Left ventricle myocardium superior (tissue), 1 donor: ENCODE results near the gene SETX. TPM values are rescaled to one million over a fixed set of nuclear protein-coding genes. Genes with fewer than 3 reads are reported as not detected.

Experiments
- ATAC-seq: fragments of 200-7000 bp; cut with Tn5 transposase; one replicate; pipeline ENCODE4 v1.9.1; 2020; ENCODE audit warnings: mild to moderate bottlenecking, moderate library complexity
- DNase-seq: peaks from one replicate; pipeline ENCODE4 v3.0.0-alpha.2; 2020
- intact Hi-C: fragments of 100-400 bp; cut with micrococcal nuclease; formaldehyde crosslinking; loops from one replicate; pipeline ENCODE4 v1.11.0; 2022
- total RNA-seq: library from RNA; stranded (reverse); fragmentation: NEBNext Ultra II Directional; extraction: Animal tissue kit (Norgen Biotek cat#: 25700); gene quantifications from one replicate; pipeline ENCODE4 v1.2.1, GENCODE V29; 2021
- donor health status: DM: no; HTN: yes; CAD: no; lungs with severe emphysema.

Gene SETX
- total RNA-seq, 1 donor from 2014 or later: 22.3 TPM

DNA sequence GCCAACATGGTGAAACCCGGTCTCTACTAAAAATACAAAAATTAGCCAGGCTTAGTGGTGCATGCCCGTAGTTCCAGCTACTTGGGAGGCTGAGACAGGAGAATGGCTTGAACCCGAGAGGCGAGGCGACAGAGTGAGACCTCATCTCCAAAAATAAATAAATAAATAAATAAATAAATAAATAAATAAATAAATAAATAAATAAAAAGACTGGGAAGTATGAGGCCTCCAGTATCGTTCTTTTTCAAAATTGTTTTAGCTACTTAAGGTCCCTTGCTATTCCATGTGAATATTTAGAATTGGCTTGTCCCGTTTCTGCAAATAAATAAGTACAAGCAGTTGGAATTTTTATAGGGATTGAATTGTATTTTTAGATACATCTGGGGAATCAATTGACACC lies 3.0 kb upstream of the SETX start:
- DNase-seq (no peak), ATAC-seq (no peak)
- intact Hi-C loops: no loop called here

GRCh38 chr9:132356324-132356924 lies 1.6 kb upstream of the SETX start:
- intact Hi-C loops: no loop called here
- ATAC-seq: no peak
- DNase-seq: no peak

GRCh38 chr9:132351404-132352045 lies 3.3 kb downstream of the SETX start:
- no peak for ATAC-seq
- intact Hi-C loops: no loop called here
- no peak for DNase-seq

GRCh38 chr9:132350861-132351315 lies 3.9 kb downstream of the SETX start:
- DNase-seq (no peak), ATAC-seq (no peak)
- intact Hi-C loops: no loop called here

DNA sequence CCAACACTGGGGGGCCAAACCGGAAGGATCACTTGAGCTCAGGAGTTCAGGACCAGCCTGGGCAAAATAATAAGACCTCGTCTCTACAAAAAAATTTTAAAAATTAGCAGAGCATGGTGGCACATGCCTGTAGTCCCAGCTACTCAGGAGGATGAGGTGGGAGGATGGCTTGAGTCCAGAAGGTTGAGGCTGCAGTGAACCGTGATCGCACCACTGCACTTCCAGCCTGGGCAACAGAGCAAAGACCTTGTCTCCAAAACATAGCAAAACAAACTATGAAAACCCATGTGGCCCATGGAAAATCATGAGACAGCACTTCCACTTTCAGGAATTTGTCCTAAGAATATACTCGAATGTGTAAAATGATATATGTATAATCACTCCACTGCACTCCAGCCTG lies 6.1 kb downstream of the SETX start:
- ATAC-seq (no peak), DNase-seq (no peak)
- intact Hi-C loops: no loop called here

- no peak for ATAC-seq
- DNase-seq: no peak
- intact Hi-C loops: no loop called here
These were observed 8.6 kb downstream of the SETX start for GRCh38 chr9:132346177-132346576.

DNA sequence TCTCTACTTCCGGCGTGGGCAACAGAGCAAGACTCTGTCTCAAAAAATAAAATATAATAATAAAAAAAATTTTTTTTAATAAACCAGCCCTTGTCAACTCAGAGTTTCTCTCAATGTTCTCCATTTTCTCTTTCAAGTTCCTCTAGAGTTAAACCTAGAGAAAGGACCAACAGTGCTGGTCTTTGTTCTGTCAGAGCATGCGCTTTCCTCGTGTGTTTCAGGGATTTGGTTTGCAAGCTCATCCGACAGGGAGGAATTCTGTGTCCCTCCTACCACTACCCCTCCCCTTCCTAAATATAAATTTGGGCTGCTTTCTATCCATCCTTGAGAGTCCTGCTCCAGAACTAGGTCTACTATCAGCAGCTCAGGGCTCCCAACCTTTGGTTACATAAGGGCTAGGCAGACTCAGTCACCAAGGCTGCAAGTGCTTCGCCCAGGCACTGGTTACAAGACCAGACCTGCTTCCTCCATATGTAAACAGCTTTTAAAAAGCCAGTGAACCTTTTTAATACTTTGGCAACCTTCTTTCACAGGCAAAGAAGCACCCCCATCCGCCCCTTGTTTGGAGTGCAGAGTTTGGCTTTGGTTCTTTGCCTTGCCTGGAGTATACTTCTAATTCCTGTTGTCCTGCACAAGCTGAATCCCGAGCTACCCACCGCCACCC lies 13.5 kb downstream of the SETX start:
- no peak for ATAC-seq
- intact Hi-C loops: no loop called here

DNA sequence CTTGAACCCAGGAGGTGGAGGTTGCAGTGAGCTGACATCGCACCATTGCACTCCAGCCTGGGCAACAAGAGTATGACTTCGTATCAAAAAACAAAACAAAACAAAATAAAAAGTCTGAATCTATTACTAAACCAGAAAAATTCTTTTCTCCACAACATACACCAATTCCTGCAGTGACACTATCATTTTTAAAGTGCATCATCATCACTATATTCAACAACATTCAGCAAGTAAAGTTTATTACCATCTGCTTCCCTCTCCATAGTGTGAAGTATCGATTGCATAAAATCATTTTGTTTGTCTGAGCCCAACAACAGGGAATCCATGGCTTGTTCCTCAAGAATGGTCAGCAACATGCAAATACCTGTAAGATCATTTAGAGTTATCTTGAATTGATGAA lies 20.4 kb downstream of the SETX start:
- DNase-seq (no peak), ATAC-seq (no peak)
- intact Hi-C loops: no loop called here

More for the DNA sequence above, 13.5 kb downstream of the SETX start:
- no peak for DNase-seq

DNA sequence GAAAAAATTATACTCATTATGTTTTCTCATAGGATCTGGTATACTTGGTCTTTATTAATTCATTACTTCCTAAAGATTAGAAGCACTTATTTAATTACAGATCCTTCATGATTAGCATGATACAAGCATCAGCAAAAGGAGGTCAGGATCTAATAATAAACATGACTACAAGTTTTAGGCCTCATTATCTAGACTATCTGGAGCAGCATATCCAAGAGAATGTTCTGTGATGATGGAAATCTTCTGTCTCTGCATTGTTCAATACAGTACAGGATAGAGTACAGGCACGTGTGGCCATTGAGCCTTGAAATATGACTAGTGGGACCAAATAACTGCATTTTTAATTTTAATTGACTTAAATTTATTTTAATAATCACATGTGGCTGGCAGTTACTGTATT lies 21.2 kb downstream of the SETX start:
- DNase-seq (no peak), ATAC-seq (peak; percentile 42)
- intact Hi-C loops: no loop called here

- intact Hi-C loops: no loop called here
- no peak for ATAC-seq
- DNase-seq: no peak
These were observed 26.2 kb downstream of the SETX start for GRCh38 chr9:132328580-132328979.

DNA sequence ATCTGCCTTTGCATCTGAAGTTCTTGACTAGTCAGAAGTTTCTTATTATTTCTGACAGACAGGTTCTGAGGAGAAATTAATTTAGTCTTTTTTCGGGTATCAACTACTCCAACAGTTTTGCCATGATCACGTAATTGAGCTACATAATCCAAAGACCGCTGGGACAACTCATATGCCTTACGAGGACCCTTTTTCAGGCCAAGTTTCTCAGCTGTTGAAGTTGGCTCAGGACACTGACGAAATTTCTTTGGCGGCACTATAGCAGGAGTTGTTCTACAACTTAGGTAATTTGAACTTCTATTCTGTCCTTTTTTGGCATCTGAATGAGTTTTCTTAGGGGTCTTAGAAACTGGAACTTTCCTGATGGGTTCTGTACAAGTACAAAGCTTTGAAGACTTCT lies 27.2 kb downstream of the SETX start:
- no peak for DNase-seq
- ATAC-seq: no peak
- intact Hi-C loops: no loop called here

GRCh38 chr9:132324425-132324824 lies 30.4 kb downstream of the SETX start:
- ATAC-seq: no peak
- intact Hi-C loops: no loop called here
- no peak for DNase-seq

DNA sequence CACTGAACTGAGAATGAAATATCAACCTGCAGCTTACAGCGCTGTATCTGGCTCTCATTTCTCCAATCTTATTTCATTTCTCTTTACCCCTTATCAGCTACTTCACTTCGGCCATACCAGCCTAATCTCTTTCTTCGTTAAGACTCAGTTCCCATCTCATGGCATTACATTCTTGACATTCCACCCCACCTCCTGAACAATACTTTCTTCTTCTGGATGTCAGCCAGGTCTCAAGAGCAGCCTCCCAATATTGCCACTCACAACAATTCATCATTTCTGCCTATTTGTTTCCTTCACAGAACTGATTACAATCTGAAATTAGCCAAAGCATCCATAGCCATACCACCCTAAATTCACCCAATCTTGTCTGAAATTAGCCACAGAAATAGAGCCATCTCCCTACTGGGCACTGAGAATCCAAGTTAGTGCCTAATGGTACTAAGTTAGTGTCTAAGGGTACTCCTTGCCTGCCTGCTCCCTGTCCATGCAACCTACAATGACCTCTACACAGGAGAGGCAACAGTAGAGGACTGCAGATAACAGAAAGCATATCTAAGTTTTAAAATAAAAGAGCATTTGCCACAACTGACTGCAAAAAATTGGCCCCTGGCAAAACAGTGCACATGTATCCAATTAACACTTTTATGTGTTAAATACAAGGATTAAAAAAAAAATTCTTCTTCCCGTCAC lies 35.2 kb downstream of the SETX start:
- no peak for ATAC-seq
- intact Hi-C loops: no loop called here

DNA sequence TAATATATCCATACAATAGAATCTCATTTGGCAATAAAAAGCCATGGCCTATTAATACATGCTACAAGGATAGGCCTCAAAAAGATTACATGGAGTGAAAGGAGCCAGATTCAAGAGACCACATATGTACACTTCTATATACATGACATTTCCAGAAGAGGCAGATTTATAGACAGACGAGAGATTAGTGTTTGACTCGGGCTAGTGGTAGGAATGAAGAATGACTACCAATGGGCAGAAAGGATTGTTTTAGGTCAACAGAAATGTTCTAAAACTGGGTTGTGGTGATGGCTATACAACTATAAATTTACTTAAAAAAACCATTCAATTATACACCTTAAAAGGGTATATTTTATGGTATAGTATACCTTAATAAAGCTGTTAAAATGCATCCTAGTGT lies 41.9 kb downstream of the SETX start:
- no peak for ATAC-seq
- intact Hi-C loops: no loop called here
- no peak for DNase-seq

More for the DNA sequence above, 35.2 kb downstream of the SETX start:
- DNase-seq: no peak

DNA sequence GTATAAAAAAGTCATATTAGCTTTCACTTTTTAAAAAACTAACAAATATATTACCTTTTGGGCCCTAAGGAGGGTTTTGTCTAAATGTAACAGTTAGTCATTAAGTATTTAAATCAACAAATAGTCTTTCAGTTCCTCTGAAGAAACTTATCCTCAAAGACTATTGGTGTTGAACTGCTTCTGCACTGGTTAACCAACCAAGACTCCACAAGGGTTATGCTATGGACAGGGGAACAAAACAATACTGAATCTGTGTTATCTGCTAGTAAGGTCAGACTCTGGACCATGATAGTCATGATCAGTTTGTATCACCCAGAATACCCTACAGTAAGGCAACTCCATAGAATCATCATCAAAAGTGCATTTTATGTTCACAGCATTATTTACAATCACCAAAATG lies 42.4 kb downstream of the SETX start:
- ATAC-seq: no peak
- DNase-seq: no peak
- intact Hi-C loops: no loop called here

- no peak for DNase-seq
- ATAC-seq: no peak
- intact Hi-C loops: no loop called here
These were observed 42.8 kb downstream of the SETX start for GRCh38 chr9:132311978-132312377.

DNA sequence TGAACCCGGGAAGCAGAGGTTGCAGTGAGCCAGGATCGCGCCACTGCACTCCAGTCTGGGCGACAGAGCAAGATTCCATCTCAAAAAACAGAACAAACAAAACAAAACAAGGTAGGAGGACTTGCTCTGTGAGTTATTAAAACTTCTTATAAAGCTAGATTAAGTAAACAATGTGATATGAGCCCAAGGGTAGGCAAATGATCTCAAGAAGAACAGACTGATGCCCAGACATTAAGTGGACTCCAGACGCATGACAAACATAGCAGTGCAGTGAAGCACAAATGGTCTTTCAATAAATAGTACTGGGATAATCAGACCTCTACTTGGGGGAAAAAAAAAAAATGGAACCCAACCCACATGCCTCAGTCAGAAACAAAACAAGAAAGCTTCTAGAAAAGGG lies 45.7 kb downstream of the SETX start:
- intact Hi-C loops: no loop called here
- DNase-seq: no peak
- ATAC-seq: no peak

- ATAC-seq (no peak), DNase-seq (no peak)
- intact Hi-C loops: no loop called here
These were observed 53.3 kb downstream of the SETX start for GRCh38 chr9:132301521-132301920.

DNA sequence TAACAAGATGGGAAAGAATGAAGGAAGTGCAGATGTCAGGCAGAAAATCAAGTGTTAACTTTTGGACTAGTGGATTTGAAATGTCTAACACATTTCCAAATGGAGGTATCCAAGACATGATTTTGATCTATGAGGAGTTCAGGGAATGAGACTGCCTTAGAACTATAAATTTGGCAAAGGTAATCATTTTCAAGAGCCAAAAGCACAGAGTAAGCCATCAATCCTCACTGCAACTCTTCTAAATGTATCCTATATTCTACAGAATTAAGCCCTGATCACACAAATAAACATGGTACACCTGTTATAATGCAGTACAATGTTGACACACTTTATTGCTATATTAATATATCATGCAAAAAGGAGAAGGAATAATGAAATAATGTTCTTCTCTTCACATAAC lies 55.6 kb downstream of the SETX start:
- no peak for DNase-seq
- intact Hi-C loops: no loop called here
- no peak for ATAC-seq

DNA sequence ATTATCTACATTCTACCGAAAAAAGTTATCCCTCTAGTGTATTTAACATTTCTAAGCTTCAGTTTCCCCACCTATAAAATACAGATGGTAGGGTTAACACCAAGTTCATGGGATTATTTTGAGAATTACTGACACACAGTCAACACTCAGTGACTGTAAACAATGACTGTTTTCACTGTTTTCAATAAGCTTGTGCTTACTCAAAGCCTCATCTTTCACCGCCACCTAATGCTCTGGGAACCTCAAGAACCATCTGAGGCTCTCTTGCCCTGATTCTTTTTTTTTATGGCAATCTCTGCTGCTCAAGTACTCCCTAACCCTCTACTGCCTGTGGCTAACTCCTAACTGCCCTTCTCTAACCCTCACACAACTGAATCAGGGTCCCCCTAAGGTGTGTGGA lies 59.6 kb downstream of the SETX start:
- intact Hi-C loops: no loop called here

More for the DNA sequence above, 59.6 kb downstream of the SETX start:
- no peak for ATAC-seq
- DNase-seq: no peak
